Testis (tissue), 3 donors: ENCODE data around the gene GPR176. TPM values are rescaled to one million over a fixed set of nuclear protein-coding genes. Genes with fewer than 3 reads are reported as not detected.

Source experiments
- DNase-seq: peaks from one replicate; pipeline ENCODE4 v3.0.0-alpha.2; 2019
- H3K27ac ChIP-seq, 2 donors: fragments of 200-600 bp; sonication (generic); one replicate each; pipeline ENCODE4 v1.5.1; 2019
- H3K27me3 ChIP-seq: fragments of 200-600 bp; sonication (generic); one replicate; pipeline ENCODE4 v1.5.1; 2019
- H3K36me3 ChIP-seq: fragments of 200-600 bp; sonication (generic); one replicate; pipeline ENCODE4 v1.5.1; 2017; ENCODE audit warnings: low read depth; ENCODE audit errors: missing control alignments
- H3K4me1 ChIP-seq: fragments of 200-600 bp; sonication (generic); one replicate; pipeline ENCODE4 v1.5.1; 2019
- H3K4me3 ChIP-seq, 2 donors: fragments of 200-600 bp; sonication (generic); one replicate each; pipeline ENCODE4 v1.5.1; 2017 to 2019
- H3K9me3 ChIP-seq: fragments of 200-600 bp; sonication (generic); one replicate; pipeline ENCODE4 v1.5.1; 2017
- CTCF ChIP-seq, 3 experiments: fragments of 450-650 bp in 2 of 3; fragments of 200-600 bp in 1 of 3; sonication (generic) in 1 of 3; IDR thresholded peaks; one replicate each; pipeline ENCODE4 v1.5.1; 2016 to 2019; ENCODE audit warnings: antibody characterized with exemption in 3 of 3, mild to moderate bottlenecking in 2 of 3, moderate library complexity in 1 of 3
- POLR2A ChIP-seq: fragments of 450-650 bp; IDR thresholded peaks from one replicate; pipeline ENCODE4 v1.6.1; 2017; ENCODE audit warnings: antibody characterized with exemption, mild to moderate bottlenecking, moderate library complexity
- whole genome bisulfite sequencing, 2 donors: methylation state at CpG; one replicate each; pipeline ENCODE4 v1.1.5; 2018; 5-methylcytosine and 5-hydroxymethylcytosine counted together
- intact Hi-C: fragments of 100-400 bp; cut with DNase I; formaldehyde crosslinking; loops from one replicate; pipeline ENCODE4 v1.15.1; 2023; ENCODE audit warnings: low total_unique reads
- polyA plus RNA-seq: library from polyadenylated mRNA; stranded (reverse); fragments of 350-450 nt; fragmentation: Illumina TruSeq; extraction: RNeasy Lipid Tissue Mini Kit (QIAGEN cat#74804); gene quantifications from one replicate; pipeline ENCODE4 v1.2.3, GENCODE V29; 2014; ENCODE audit warnings: low read depth, low replicate concordance; ENCODE audit not compliant: insufficient read depth
- total RNA-seq, 2 donors: library from RNA; depleted of rRNA; stranded (reverse); fragments of >200 nt; gene quantifications; one replicate each; pipeline ENCODE4 v1.2.3, GENCODE V29; 2016

Gene GPR176
- total and polyA plus RNA-seq, 3 donors from 2014 or later = 22.0 to 34.1 (median 23.1) TPM

- H3K27ac ChIP-seq = no peak overlapping the region
- no peaks in the 10 kb centered on the region for H3K9me3 ChIP-seq
- H3K4me1 ChIP-seq = no peaks in the 10 kb centered on the region
- 81 to 83% methylated on average over 2 of the region's 2 CpGs for WGBS, 2 donors
- no peaks in the 10 kb centered on the region for H3K36me3 ChIP-seq
- TF ChIP-seq CTCF (IDR thresholded peaks at IDR 0.05) = no peak
- TF ChIP-seq POLR2A = no peak
- no peaks in the 10 kb centered on the region for H3K27me3 ChIP-seq
- DNase-seq = no peak
- intact Hi-C loops = no loop called here
- H3K4me3 ChIP-seq = no peak overlapping the region
Measured at GRCh38 chr15:39914977-39915376, 5.1 kb downstream of the GPR176 start.

GRCh38 chr15:39909007-39909406 is 11.1 kb downstream of the GPR176 start:
- Histone ChIP-seq H3K27ac (no peak overlapping the region), H3K36me3 (no peaks in the 10 kb centered on the region), H3K27me3 (no peaks in the 10 kb centered on the region), H3K9me3 (no peaks in the 10 kb centered on the region), H3K4me3 (no peak overlapping the region), H3K4me1 (no peaks in the 10 kb centered on the region)
- intact Hi-C loops = no loop called here
- no peak for TF ChIP-seq CTCF (IDR thresholded peaks at IDR 0.05)
- no peak for TF ChIP-seq POLR2A
- 74 to 80% methylated on average over 5 of the region's 5 CpGs for whole genome bisulfite sequencing, 2 donors
- DNase-seq = no peak

GRCh38 chr15:39908186-39908585 is 11.9 kb downstream of the GPR176 start:
- Histone ChIP-seq H3K4me3 (no peak overlapping the region), H3K36me3 (no peaks in the 10 kb centered on the region), H3K27ac (no peak overlapping the region), H3K27me3 (no peaks in the 10 kb centered on the region), H3K4me1 (no peaks in the 10 kb centered on the region), H3K9me3 (no peaks in the 10 kb centered on the region)
- intact Hi-C loops = no loop called here
- TF ChIP-seq POLR2A (no peak), CTCF (IDR thresholded peaks at IDR 0.05) (no peak)
- no peak for DNase-seq
- WGBS, 2 donors = 49 to 68% methylated on average over 1 of the region's 1 CpG

- no peaks in the 10 kb centered on the region for H3K36me3 ChIP-seq
- H3K9me3 ChIP-seq = no peaks in the 10 kb centered on the region
- WGBS, 2 donors = 82 to 86% methylated on average over 3 of the region's 3 CpGs
- H3K27ac ChIP-seq = no peak overlapping the region
- H3K27me3 ChIP-seq = no peaks in the 10 kb centered on the region
- DNase-seq = no peak
- TF ChIP-seq POLR2A = no peak
- TF ChIP-seq CTCF (IDR thresholded peaks at IDR 0.05) = no peak
- H3K4me1 ChIP-seq = no peaks in the 10 kb centered on the region
- H3K4me3 ChIP-seq = no peak overlapping the region
- intact Hi-C loops = no loop called here
Measured at GRCh38 chr15:39907216-39907615, 12.8 kb downstream of the GPR176 start.

GRCh38 chr15:39904115-39904514 is 16.0 kb downstream of the GPR176 start:
- WGBS, 2 donors = 83 to 92% methylated on average over 2 of the region's 2 CpGs
- TF ChIP-seq POLR2A = no peak
- TF ChIP-seq CTCF (IDR thresholded peaks at IDR 0.05) = no peak
- DNase-seq = no peak
- Histone ChIP-seq H3K9me3 (no peaks in the 10 kb centered on the region), H3K4me1 (no peaks in the 10 kb centered on the region), H3K27ac (no peak overlapping the region), H3K27me3 (no peaks in the 10 kb centered on the region), H3K36me3 (no peaks in the 10 kb centered on the region), H3K4me3 (no peak overlapping the region)
- intact Hi-C loops = no loop called here
